HK-2 (cell line): ENCODE measurements around the gene OSBPL7.

Experiments used
- DNase-seq: peaks from one replicate; pipeline ENCODE4 v3.0.0-alpha.2; 2018; ENCODE audit not compliant: unreplicated experiment

OSBPL7 gene

GRCh38 chr17:47823519-47823918 is 1.9 kb upstream of the OSBPL7 start:
- no peak for DNase-seq

- DNase-seq = no peak
Measured at GRCh38 chr17:47822785-47823184, 1.2 kb upstream of the OSBPL7 start.

GRCh38 chr17:47821031-47821423 is 567 bp downstream of the OSBPL7 start:
- DNase-seq = no peak

- DNase-seq = no peak
Measured at GRCh38 chr17:47820033-47820789, 1.4 kb downstream of the OSBPL7 start.

- no peak for DNase-seq
Measured at GRCh38 chr17:47819475-47819874, 2.1 kb downstream of the OSBPL7 start.

- DNase-seq = no peak
Measured at GRCh38 chr17:47818002-47818695, 3.4 kb downstream of the OSBPL7 start.

GRCh38 chr17:47816947-47817346 is 4.6 kb downstream of the OSBPL7 start:
- no peak for DNase-seq

- no peak for DNase-seq
Measured at GRCh38 chr17:47816111-47816735, 5.4 kb downstream of the OSBPL7 start.

GRCh38 chr17:47815106-47815918 is 6.3 kb downstream of the OSBPL7 start:
- DNase-seq = no peak

- no peak for DNase-seq
Measured at GRCh38 chr17:47813512-47814031, 8.0 kb downstream of the OSBPL7 start.

GRCh38 chr17:47813077-47813476 is 8.5 kb downstream of the OSBPL7 start:
- DNase-seq = no peak

GRCh38 chr17:47812146-47812920 is 9.3 kb downstream of the OSBPL7 start:
- DNase-seq = no peak

- no peak for DNase-seq
Measured at GRCh38 chr17:47811709-47812108, 9.9 kb downstream of the OSBPL7 start.

- no peak for DNase-seq
Measured at GRCh38 chr17:47810901-47811635, 10.5 kb downstream of the OSBPL7 start.

GRCh38 chr17:47810200-47810821 is 11.3 kb downstream of the OSBPL7 start:
- peak; percentile 81 for DNase-seq

- no peak for DNase-seq
Measured at GRCh38 chr17:47808830-47809480, 12.6 kb downstream of the OSBPL7 start.

GRCh38 chr17:47808036-47808829 is 13.4 kb downstream of the OSBPL7 start:
- DNase-seq = no peak

GRCh38 chr17:47807421-47807820 is 14.2 kb downstream of the OSBPL7 start:
- DNase-seq = no peak

- no peak for DNase-seq
Measured at GRCh38 chr17:47806913-47807255, 14.7 kb downstream of the OSBPL7 start.
